Activated CD8-positive, alpha-beta memory T cell treated with anti-CD3 and anti-CD28 coated beads for 1 hour (primary cell): ENCODE results near the gene IL17RB.

Experiments
- DNase-seq, 2 donors: peaks; one replicate each; pipeline ENCODE4 v3.0.0-alpha.2; 2020; ENCODE audit warnings: low read depth in 1 of 2; ENCODE audit errors: extremely low read depth in 1 of 2

The IL17RB gene

DNA sequence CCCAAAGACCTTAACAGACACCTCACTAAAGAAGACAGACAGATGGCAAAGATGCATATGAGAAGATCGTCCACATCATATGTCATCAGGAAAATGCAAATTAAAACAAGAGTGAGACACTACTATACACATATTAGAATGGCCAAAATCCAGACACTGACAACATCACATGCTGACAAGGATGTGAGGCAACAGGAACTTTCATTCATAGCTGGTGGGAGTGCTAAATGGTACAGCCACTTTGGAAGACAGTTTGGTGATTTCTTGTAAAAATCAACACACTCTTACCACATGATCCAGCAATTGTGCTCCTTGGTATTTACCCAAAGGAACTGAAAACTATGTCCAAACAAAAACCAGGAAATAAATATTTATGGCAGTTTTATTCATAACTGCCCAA is 17.8 kb upstream of the IL17RB start:
- no peak for DNase-seq

- DNase-seq: no peak
These were observed 16.8 kb upstream of the IL17RB start for GRCh38 chr3:53829605-53830004.

GRCh38 chr3:53830944-53831343 is 15.4 kb upstream of the IL17RB start:
- no peak for DNase-seq

GRCh38 chr3:53833053-53833645 is 13.2 kb upstream of the IL17RB start:
- no peak for DNase-seq

DNA sequence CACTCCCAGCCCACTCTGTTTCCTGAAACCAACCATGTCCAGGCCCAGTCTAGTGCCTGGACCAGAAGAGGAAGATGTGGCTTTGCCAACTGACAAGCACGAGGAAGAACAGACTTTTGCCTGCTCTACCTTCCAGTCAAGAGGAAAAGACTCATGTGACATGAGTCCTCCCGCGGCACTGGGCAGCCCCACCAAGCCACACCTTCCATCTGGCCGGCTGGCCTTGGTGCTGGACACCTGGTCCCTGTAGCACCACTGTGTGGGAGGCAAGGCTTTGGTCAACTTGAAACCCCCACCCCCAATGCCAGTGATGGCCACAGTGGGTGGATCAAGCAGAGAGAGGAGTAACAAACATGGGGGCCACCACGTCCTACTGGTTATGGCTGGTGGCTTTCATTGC is 12.7 kb upstream of the IL17RB start:
- DNase-seq: no peak

- no peak for DNase-seq
These were observed 11.8 kb upstream of the IL17RB start for GRCh38 chr3:53834429-53835095.

DNA sequence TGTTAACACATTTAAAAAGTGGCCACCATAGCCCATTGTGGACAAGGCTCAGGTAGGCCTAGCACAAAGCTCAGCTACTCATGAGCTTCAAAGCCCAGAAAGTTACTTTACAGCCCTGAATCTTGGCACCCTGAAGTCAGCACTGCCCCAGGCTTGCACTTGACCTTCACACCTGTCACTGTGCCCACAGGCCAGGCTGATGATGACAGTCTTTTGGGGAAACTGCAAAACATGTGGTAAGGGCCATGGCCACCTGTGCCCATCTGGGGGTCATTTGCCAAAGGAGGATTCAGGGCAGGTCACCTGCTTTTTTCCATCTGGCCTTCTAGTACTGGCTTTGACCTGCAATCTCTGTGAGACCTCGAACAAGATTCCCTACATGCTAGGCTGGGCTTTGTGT is 11.1 kb upstream of the IL17RB start:
- DNase-seq: no peak

DNA sequence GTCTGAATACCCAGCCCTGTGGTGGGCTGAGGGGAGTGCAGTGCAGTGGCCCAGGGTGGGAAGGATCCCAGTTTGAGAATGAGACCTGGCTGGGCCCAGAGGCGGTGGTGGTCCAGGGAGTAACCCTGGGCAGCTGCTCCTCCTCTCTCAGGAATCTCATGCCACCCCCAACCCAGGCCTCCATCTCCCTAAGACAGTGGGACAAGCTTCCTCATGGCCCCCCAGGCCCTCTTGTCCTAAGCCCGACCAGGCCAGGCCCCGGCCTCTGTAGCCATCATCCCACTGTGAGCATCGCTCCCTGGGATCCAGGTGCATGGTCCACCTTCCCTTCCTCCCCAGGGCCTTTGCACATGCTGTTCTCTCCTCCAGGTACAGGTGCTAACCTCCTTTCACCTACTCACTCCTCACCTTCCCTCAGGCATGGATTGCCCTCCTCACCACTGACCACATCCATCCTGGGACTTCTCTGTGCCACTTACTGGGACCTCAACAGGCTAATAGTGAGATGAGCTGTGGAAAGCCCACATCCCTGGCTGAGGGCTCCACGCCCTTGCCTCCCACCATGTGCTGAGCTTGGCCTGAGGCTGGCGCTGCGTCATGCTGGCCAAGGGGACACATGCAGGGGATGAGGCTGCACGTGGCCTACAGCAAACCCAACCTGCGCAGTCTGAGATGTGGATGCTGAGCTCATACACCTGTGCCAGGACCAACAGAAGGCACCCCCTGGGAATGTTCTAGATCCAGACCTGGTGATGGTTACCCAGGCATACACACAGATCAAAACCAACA is 10.1 kb upstream of the IL17RB start:
- DNase-seq: no peak

DNA sequence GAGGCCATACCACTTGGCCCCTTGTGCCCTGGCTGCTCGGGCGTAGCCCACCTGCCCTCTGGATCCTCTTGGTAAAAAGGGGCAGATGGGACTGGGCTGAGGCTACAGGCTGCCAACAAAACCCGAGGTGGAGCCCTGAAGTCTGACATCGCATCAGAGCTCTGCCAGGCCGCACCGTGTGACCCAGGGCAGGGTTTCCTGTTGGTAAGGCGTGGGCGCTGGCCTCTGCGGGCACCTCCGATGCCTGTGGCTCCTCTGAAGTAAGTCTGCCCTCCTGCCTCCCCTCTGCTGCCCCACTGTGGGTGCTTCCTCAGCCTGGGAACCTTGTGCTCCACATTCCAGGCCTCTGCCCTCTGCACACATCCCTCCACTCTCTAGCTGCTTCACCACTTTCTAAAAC is 9.0 kb upstream of the IL17RB start:
- no peak for DNase-seq

GRCh38 chr3:53841296-53841695 is 5.1 kb upstream of the IL17RB start:
- DNase-seq: no peak

DNA sequence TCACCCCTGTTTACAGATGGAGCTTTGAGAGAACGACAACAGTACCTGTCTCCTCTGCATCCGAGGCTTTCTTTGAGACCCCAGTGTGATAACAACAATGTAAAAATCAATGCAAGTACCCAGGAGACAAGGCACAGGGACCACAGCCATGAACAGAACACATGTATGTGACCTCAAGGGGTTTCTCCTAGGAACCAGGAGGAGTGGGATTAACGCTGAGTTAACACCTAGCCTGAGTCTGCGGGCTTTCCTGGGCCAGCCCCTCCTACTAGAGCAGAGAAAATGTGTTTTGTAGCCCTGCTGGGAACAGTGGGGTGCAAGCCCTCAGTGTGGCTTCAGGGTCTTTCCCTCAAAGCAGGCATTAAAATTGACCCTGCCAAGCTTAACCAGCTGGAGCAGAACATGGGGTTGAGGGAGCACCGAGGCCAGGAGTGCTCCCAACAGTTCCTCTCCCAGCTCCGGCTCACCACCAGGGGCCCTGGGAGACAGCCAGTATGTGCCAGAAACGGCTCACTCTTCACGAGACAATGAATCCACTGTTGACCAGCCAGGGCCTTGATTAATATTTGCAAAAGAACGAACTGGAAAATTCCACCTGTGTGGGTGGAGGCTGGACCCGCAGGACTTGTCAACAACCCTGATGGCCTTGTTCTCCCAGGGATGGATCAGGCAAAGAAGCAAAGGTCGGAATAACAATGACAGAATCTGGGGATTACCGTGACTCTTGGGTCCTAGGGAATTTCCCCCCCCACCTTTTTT is 3.8 kb upstream of the IL17RB start:
- DNase-seq: no peak

GRCh38 chr3:53843195-53844177 is 2.9 kb upstream of the IL17RB start:
- DNase-seq: no peak

DNA sequence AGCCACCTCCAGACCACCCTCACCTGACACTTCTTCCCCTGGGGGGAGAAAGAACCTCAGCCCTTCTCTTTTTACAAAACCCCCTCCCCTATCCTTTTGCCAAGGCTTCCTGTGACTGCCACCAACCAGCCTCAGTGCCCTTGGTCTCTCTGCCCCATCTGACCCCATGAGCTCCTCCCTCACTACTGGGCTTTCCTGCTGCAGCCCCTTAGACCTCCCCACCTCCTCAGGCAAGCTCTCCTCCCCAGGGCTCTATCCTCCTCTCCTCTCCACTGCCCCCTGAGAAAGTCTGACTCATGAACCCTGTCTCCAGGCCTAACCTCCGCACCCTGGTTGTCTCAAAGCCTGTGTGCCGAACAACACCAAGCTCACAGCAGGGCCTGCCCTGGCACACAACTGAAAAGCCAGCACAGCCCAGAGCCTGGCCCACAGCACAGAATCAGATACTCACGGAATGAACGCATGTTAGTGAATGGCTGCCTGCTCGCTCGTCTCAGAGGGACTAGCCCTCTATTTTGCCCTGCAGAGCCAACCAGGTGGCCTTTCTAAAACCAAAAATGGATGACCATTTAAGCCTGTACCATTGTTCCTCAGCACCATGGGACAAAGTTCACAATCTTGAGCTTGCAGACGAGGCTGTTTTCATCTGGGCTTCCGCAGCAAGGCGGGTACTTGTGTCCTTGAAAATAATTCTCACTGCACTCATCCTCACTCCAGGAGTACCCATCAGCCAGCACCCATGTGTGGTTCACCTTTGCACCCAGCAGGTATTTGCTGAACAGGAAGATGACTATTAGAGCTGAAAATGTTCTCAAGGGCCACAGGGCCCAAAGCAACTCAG is 1.9 kb upstream of the IL17RB start:
- DNase-seq: no peak

DNA sequence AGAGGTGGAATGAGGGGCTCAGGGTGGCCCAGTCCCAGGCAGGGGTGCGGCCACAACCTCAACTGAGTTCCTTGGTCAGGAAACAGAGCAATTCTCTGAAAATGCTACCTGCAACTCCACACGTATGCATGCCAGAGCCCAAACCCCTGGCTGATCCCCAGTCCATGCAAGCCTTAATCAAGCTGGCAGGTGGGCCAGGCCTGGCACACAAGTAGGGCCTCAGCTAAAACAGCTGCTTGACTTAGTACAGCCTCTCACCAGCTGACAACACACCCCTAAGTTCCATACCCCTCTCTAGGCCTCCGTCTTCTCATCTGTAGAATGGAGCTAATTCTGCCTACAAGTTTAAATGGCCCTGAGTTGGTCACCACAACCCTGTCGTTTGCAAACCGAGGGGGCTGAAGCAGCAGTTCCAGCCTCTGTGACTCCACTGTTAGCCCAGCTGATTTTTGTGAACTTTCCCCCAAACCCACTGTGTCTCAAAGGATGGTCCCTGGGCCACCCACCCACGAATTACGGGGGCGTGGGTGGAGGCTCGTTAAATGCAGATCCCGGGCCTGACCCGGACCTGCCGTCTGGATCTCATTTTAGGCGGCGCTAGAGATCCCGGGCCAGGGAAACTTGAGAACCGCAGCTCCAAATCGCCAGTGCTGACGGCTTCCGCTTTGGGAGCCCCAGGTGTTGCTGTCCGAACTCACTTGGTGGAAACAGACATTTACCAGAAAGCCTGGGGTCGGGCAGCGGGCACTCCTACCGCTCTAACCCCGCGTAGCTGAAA is 1.1 kb upstream of the IL17RB start:
- DNase-seq: no peak

- DNase-seq: no peak
These were observed 561 bp upstream of the IL17RB start for GRCh38 chr3:53845881-53846133.

DNA sequence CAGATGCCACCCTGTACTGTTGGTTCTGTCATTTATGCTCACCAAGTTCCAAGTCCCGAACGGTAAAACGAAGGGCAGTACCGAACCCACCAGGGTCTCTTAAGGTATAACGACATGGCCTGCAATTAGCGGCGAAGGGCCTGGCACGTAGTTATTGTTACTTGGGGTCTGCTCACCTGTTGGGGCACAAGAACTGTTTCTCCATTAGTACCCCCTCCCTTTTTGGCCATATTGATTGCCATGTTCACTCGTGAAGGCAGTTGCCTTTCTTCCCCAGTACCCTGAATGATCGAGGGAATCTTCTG is 435 bp downstream of the IL17RB start:
- no peak for DNase-seq

GRCh38 chr3:53849916-53850315 is 3.5 kb downstream of the IL17RB start:
- no peak for DNase-seq

GRCh38 chr3:53850895-53851294 is 4.5 kb downstream of the IL17RB start:
- no peak for DNase-seq

- no peak for DNase-seq
These were observed 10.6 kb downstream of the IL17RB start for GRCh38 chr3:53856964-53857363.
